ENCODE data around the gene C16orf96.

DNA sequence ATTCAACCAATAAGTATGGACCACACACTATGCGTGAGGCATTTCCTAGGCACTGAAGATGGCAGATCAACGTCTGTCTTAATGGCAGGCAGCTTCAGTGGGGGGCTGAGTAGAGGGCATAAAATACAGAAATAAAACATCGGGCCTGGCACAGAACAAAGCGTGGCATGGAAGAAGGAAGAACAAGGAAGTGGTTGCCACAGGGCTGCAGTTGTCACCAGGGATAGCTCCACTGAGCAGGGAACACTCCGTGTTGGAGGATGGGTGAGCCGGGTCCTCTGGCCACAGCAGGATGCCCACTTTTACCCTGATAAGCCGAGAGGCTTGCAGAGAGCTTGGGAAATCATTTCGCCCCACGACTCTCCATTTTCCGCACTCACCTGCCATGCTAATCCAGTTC lies 23.9 kb upstream of the C16orf96 start:
- TF ChIP-seq, protein P1, sequence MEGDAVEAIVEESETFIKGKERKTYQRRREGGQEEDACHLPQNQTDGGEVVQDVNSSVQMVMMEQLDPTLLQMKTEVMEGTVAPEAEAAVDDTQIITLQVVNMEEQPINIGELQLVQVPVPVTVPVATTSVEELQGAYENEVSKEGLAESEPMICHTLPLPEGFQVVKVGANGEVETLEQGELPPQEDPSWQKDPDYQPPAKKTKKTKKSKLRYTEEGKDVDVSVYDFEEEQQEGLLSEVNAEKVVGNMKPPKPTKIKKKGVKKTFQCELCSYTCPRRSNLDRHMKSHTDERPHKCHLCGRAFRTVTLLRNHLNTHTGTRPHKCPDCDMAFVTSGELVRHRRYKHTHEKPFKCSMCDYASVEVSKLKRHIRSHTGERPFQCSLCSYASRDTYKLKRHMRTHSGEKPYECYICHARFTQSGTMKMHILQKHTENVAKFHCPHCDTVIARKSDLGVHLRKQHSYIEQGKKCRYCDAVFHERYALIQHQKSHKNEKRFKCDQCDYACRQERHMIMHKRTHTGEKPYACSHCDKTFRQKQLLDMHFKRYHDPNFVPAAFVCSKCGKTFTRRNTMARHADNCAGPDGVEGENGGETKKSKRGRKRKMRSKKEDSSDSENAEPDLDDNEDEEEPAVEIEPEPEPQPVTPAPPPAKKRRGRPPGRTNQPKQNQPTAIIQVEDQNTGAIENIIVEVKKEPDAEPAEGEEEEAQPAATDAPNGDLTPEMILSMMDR (IDR thresholded peaks at IDR 0.05): no peak
- no peak for TF ChIP-seq HOXB13 (CRISPR knock-in tag; IDR thresholded peaks at IDR 0.05; ENCODE audit: low read depth)
- no peak for TF ChIP-seq JUNB (IDR thresholded peaks at IDR 0.05)
- TF ChIP-seq MAZ (IDR thresholded peaks at IDR 0.05; ENCODE audit: borderline replicate concordance, low read depth, low read length): no peak
- no peak for TF ChIP-seq RNF2 (IDR thresholded peaks at IDR 0.05; ENCODE audit: borderline replicate concordance, low read depth)
- TF ChIP-seq, protein P2, sequence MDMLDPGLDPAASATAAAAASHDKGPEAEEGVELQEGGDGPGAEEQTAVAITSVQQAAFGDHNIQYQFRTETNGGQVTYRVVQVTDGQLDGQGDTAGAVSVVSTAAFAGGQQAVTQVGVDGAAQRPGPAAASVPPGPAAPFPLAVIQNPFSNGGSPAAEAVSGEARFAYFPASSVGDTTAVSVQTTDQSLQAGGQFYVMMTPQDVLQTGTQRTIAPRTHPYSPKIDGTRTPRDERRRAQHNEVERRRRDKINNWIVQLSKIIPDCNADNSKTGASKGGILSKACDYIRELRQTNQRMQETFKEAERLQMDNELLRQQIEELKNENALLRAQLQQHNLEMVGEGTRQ (IDR thresholded peaks at IDR 0.05): no peak

Measured in A549 (cell line).